NCI-H2107 (cell line): ENCODE results near the gene DAO.
"Not testable (repeated sequence)": the region's sequence is repeated elsewhere in the genome, so short reads cannot be mapped to it uniquely, and the experiment has no call there.

Experiments
- DNase-seq: peaks from one replicate; lab custom pipeline; 2025; lab: John Stamatoyannopoulos, UW

The DAO gene

GRCh38 chr12:108879615-108880254 is at the start of gene DAO:
TSS of gene DAO (plus strand) at chr12:108880092. CDS start at chr12:108885007, 4,915 bp downstream.
- DNase-seq = no peak

- no peak for DNase-seq
Observed at GRCh38 chr12:108831309-108831991, 48.4 kb upstream of the DAO start.

DNA sequence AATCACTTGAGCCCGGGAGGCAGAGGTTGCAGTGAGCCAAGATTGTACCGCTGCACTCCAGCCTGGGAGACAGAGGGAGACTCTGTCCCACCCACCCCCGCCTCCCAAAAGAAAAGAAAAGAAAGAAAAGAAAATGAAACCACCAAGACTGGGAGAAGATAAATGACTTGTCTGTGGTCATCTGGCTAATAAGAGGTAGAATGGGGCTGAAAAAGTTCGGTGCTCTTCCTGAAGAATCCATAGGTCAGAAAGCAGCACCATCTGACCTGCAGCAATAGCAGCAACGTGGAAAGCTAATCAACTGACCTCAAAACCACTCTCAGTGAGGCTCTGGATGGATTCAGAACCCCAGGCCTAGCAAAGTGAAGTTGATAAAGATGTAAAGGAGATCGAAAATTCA is 47.7 kb upstream of the DAO start:
- DNase-seq = no peak

GRCh38 chr12:108832730-108833354 is 47.0 kb upstream of the DAO start:
- DNase-seq = no peak

- DNase-seq = no peak
Observed at GRCh38 chr12:108833355-108833733, 46.5 kb upstream of the DAO start.

DNA sequence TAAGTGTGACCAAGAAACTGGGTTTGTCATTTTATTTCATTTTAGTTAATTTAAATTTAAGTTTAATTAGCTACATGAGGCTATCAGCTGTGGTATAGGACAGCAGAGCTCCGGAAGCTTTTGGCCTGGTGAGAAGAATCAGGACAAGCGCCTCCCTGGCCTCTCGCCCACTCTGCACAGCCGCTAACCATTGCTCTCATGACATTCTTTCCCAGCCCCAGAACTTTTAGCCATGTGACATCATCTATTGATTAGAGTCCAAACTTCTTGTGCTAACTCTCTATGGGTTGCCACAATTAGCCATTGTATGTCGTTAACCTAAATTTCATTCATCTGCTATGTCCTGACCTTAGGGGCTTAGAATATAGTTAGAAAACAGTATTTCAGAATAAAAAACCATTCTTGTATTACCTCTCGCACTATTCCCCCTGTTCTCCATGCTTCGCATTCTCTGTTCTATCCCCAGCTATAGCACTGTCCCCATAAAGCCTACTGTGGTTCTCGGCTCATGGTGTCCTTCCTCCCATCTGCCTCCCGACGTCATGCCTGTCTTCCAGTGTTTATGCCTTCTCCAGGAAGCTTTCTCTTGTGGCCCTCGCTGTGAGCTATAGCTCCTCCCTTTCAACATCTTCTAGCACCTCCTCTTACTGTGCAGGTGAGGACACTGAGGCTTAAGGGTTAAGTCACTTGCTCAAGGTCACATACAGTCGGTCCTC is 46.0 kb upstream of the DAO start:
- DNase-seq = no peak

DNA sequence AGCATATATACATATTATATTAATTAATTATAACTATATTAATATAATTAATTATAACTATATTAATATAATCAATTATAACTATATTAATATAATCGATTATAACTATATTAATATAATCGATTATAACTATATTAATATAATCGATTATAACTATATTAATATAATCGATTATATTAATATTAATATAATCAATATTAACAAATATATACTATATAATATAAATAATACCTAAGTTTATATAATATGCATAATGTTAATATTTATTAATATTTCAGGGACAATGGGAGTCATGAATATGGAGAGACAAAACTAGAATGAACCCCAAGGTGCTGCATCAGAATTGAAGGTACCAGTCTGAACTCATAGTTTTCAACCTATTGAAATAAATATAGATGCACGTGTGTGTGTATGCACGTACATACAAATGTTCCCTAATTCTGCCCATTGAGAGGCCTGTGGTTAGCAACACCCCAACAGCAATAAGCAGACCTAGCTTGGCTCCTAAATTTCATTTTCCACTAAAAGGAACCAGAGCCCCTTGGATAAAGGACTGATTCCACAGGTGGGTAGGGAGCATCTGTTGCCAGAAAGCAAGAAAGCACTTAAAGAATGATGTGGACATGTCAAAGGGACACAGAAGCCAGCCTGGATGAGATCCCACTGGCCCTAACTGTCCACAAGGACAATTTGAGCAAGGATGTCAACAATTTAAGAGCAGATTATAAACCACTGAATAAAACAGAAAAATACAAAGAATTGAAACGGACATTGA is 43.8 kb upstream of the DAO start:
- no peak for DNase-seq

DNA sequence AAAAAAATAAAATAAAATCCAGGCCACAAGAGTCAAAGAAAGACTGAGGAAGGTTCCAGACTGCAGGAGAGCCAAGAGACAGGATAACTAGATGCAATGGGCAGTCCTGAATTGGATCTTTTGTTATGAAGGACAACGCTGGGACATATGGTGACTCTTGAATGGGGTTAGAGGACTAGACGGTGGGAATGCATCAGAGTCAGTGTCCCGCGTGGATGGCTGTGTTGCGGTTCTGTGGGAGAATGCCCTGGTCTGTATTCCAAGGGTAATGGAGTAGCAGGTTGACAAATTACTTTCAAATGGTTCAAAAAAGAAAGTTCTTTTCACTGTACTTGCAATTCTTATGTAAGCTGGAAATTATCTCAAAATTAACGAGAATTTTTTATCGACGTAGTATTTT is 42.7 kb upstream of the DAO start:
- DNase-seq = no peak

GRCh38 chr12:108837680-108838079 is 42.2 kb upstream of the DAO start:
- no peak for DNase-seq

DNA sequence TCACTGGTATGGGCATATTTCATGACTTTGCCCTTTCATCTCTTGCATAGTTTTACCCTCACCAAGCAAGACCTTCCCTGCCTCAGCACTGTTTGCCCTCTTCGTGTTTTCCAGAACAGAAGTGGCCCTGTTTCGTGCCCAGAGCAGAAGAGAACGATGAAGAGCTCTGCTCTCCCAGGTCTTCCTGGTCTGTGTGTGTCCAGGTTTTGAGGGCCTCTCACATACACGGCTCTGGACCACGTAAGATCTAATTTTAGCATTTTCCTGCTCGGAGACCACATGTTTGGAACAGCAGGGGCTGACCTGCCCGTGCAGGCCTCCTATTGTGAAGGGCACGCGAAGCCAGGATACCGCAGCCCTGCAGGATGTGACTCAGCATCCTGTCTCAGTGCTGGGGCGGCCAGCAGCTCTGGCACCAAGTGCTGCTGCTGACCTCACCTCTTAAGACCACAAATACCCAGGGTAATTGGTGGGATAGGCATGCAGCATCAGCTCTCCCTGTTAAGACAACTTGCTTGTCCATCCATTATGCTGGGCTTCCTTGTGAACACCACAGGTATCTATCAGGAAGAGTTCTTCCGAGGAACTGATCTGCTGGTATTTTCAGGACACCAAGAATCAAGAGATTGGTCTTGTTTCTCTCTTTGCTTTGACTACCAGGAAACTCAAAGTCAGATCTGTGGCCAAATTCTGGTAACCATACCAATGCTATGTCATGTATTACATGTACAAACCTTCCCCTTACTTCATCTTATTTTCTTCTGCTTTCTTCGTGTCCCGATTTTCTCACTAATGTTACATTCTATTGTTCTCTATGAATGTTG is 41.5 kb upstream of the DAO start:
- no peak for DNase-seq

GRCh38 chr12:108839018-108839889 is 40.6 kb upstream of the DAO start:
- DNase-seq = no peak

DNA sequence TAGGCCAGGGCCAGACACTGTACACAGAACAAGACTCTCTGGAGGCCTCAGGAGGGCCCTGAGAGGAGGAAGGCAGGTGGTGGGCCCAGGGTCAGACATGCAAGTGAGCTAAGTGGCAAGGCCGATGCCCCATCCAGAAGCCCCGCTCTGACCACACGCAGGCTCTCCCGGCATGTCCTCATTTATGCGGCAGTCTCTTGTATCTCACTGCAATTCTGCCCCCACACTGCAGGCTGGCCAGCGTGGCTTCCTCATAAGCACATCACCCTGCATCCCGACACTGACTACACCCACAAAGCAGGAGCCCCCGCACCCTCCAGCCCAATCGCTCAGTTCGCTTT is 40.0 kb upstream of the DAO start:
- DNase-seq = no peak

GRCh38 chr12:108840605-108841332 is 39.1 kb upstream of the DAO start:
- no peak for DNase-seq

DNA sequence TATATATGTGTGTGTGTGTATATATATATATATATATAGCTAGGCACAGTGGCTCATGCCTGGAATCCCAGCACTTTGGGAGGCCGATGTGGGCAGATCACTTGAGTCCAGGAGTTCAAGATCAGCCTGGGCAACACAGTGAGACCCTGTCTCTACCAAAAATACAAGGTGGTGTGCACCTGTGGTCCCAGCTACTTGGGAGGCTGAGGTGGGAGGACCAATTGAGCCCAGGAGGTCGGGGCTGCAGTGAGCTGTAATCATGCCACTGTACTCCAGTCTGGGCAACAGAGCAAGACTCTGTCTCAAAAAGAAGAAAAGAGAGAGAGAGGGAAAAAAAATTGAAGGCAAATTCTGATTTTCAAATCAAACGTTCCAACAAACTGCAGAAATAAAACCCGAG is 38.1 kb upstream of the DAO start:
- DNase-seq = not testable (repeated sequence)

DNA sequence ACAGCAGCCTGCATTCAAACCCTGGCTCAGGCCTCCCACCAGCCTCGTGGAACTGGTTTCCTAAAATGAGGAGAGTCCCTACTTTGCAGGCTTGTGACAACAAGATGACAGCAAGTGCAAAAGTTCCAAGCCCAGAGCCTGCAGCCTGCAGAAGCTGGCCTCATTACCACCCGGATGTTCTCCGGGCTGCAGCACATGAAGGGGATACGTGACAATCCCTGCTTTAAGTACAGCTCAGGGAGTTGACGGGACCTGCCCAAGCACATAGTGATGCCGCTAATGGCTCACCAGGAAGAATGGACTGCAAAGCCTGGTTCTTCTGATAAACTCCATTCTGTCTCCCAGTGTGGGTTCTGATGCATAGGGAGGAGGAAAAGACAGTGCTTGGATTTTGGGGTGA is 37.5 kb upstream of the DAO start:
- no peak for DNase-seq

DNA sequence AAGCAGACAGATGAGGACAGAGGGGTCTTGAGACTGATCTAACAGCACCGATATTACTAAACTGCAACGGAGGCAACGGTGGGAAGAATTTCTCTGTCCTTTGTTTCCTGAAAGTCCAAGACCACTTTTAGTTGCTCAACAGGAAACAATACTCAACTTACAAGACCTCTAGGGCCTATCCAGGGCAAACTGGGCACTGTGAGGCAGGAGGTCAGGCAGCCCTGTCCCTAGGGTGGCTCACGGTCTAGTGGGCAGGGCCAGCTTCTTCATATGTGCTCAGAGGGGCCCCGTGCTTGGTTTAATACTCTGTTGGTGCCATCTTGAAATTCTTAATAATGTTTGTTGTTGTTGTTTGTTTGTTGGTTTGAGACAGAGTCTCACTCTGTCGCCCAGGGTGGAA is 36.7 kb upstream of the DAO start:
- no peak for DNase-seq

GRCh38 chr12:108845696-108846095 is 34.2 kb upstream of the DAO start:
- no peak for DNase-seq

DNA sequence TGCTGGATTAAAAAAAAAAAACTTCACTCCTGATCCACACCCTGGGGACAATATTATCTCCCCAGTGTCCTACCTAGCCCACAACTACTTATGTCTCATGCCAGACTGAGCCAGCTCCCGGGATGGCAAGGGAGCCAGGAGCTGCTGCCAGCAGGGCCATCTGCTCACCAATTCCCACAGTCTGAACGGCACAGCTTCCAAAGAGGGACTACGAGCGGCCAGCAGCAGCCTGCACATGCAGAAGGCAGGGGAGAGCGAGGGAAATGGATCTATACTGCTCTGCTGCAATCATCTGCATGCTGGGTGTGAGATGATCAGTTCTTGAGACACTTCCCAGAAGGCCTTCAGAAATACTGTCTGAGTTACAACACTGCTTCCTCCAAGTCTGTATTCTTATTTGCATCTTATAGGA is 33.6 kb upstream of the DAO start:
- no peak for DNase-seq

GRCh38 chr12:108847705-108848104 is 32.2 kb upstream of the DAO start:
- no peak for DNase-seq

- DNase-seq = no peak
Observed at GRCh38 chr12:108849660-108850059, 30.2 kb upstream of the DAO start.
